OCI-M1 (cell line): ENCODE data around the gene PPP2R2D.

Experiments used
- DNase-seq: peaks from one replicate; lab custom pipeline; 2025; lab: John Stamatoyannopoulos, UW

The PPP2R2D gene

GRCh38 chr10:131929122-131929845 is 28.5 kb downstream of the PPP2R2D start:
- DNase-seq: no peak

- DNase-seq: no peak
Measured at GRCh38 chr10:131930150-131930549, 29.3 kb downstream of the PPP2R2D start.

- no peak for DNase-seq
Measured at GRCh38 chr10:131930586-131931330, 29.9 kb downstream of the PPP2R2D start.

- no peak for DNase-seq
Measured at GRCh38 chr10:131931981-131932380, 31.2 kb downstream of the PPP2R2D start.

- no peak for DNase-seq
Measured at GRCh38 chr10:131933016-131933695, 32.3 kb downstream of the PPP2R2D start.

- DNase-seq: peak; percentile 19
Measured at GRCh38 chr10:131933696-131934086, 32.9 kb downstream of the PPP2R2D start.

GRCh38 chr10:131934769-131935168 is 34.0 kb downstream of the PPP2R2D start:
- no peak for DNase-seq

GRCh38 chr10:131935260-131935659 is 34.5 kb downstream of the PPP2R2D start:
- no peak for DNase-seq

GRCh38 chr10:131936294-131936693 is 35.5 kb downstream of the PPP2R2D start:
- no peak for DNase-seq

GRCh38 chr10:131936736-131937135 is 35.9 kb downstream of the PPP2R2D start:
- DNase-seq: no peak

- DNase-seq: no peak
Measured at GRCh38 chr10:131937836-131938235, 37.0 kb downstream of the PPP2R2D start.

GRCh38 chr10:131938681-131939080 is 37.9 kb downstream of the PPP2R2D start:
- no peak for DNase-seq

GRCh38 chr10:131942455-131942854 is 41.6 kb downstream of the PPP2R2D start:
- DNase-seq: no peak

- peak; percentile 44 for DNase-seq
Measured at GRCh38 chr10:131943021-131943814, 42.4 kb downstream of the PPP2R2D start.

- DNase-seq: no peak
Measured at GRCh38 chr10:131944412-131944811, 43.6 kb downstream of the PPP2R2D start.

GRCh38 chr10:131944976-131945695 is 44.3 kb downstream of the PPP2R2D start:
- DNase-seq: no peak

GRCh38 chr10:131946321-131946751 is 45.5 kb downstream of the PPP2R2D start:
- no peak for DNase-seq

- no peak for DNase-seq
Measured at GRCh38 chr10:131946880-131947279, 46.1 kb downstream of the PPP2R2D start.

GRCh38 chr10:131947631-131948347 is 47.0 kb downstream of the PPP2R2D start:
- no peak for DNase-seq

- DNase-seq: no peak
Measured at GRCh38 chr10:131948501-131948900, 47.7 kb downstream of the PPP2R2D start.
